ENCODE data around the gene CPE. TPM values are rescaled to one million over a fixed set of nuclear protein-coding genes. Genes with fewer than 3 reads are reported as not detected.

Gene CPE
- polyA plus RNA-seq, 1 donor (not counting 4 experiments of a cell fraction or from before 2014, with no cell fraction given), result 1.9 TPM

- H3K9me3 ChIP-seq (ENCODE audit: control insufficient read depth, low read depth, low read length), result no peaks in the 10 kb centered on the region
- H4K20me1 ChIP-seq (ENCODE audit: control insufficient read depth, extremely low read depth, insufficient read depth, low read length), result no peaks in the 10 kb centered on the region
- H3K9me1 ChIP-seq (ENCODE audit: control insufficient read depth, extremely low read depth, insufficient read depth, low read length), result no peaks in the 10 kb centered on the region
- H2AFZ ChIP-seq (ENCODE audit: control insufficient read depth, low read length), result no peak overlapping the region
- no peaks in the 10 kb centered on the region for H3K4me1 ChIP-seq (ENCODE audit: control insufficient read depth, extremely low read depth, insufficient read depth, low read length)
- H3K27ac ChIP-seq (ENCODE audit: control insufficient read depth, insufficient read depth, low read length), result no peak overlapping the region
- no peak for DNase-seq (ENCODE audit: low read depth, low spot score)
- H3K79me2 ChIP-seq (ENCODE audit: control insufficient read depth, insufficient read depth, low read length), result no peaks in the 10 kb centered on the region
- H3K27me3 ChIP-seq (ENCODE audit: control insufficient read depth, extremely low read depth, insufficient read depth, low read length), result no peaks in the 10 kb centered on the region
- H3K4me3 ChIP-seq (ENCODE audit: control insufficient read depth in 2 of 3, extremely low read depth in 1 of 3, insufficient read depth in 2 of 3, low read depth in 1 of 3, low read length in 3 of 3), result no peak overlapping the region
- no peak overlapping the region for H3K9ac ChIP-seq (ENCODE audit: control insufficient read depth, extremely low read depth, insufficient read depth, low read length)
- no peak overlapping the region for H3K4me2 ChIP-seq (ENCODE audit: control insufficient read depth, extremely low read depth, insufficient read depth, low read depth, low read length)
- no peak for FAIRE-seq
- H3K36me3 ChIP-seq (ENCODE audit: control insufficient read depth in 2 of 2, extremely low read depth in 1 of 2, insufficient read depth in 2 of 2, low read length in 2 of 2), result no peaks in the 10 kb centered on the region
- dilution Hi-C loops (cut with MboI; ENCODE audit: extremely low pct_ligation_motif_present, low sequenced_read_pairs), result no loop called here
- TF ChIP-seq CTCF (optimal IDR thresholded peaks at IDR 0.05 in 1 of 3, IDR thresholded peaks at IDR 0.05 in 1 of 3, conservative IDR thresholded peaks at IDR 0.05 in 1 of 3; ENCODE audit: extremely low read depth in 1 of 3, insufficient read depth in 2 of 3, low read length in 3 of 3), result no peak
These were observed 47.5 kb downstream of the CPE start for GRCh38 chr4:165426331-165426730.

GRCh38 chr4:165426823-165427222 lies 48.0 kb downstream of the CPE start:
- no peak overlapping the region for H3K4me2 ChIP-seq (ENCODE audit: control insufficient read depth, extremely low read depth, insufficient read depth, low read depth, low read length)
- no peaks in the 10 kb centered on the region for H3K79me2 ChIP-seq (ENCODE audit: control insufficient read depth, insufficient read depth, low read length)
- H3K36me3 ChIP-seq (ENCODE audit: control insufficient read depth in 2 of 2, extremely low read depth in 1 of 2, insufficient read depth in 2 of 2, low read length in 2 of 2), result no peaks in the 10 kb centered on the region
- H3K27me3 ChIP-seq (ENCODE audit: control insufficient read depth, extremely low read depth, insufficient read depth, low read length), result no peaks in the 10 kb centered on the region
- no peak overlapping the region for H2AFZ ChIP-seq (ENCODE audit: control insufficient read depth, low read length)
- no peak for DNase-seq (ENCODE audit: low read depth, low spot score)
- H3K9me3 ChIP-seq (ENCODE audit: control insufficient read depth, low read depth, low read length), result no peaks in the 10 kb centered on the region
- no peaks in the 10 kb centered on the region for H4K20me1 ChIP-seq (ENCODE audit: control insufficient read depth, extremely low read depth, insufficient read depth, low read length)
- TF ChIP-seq EZH2 (IDR thresholded peaks at IDR 0.05; ENCODE audit: low read length) (no peak), CTCF (optimal IDR thresholded peaks at IDR 0.05 in 1 of 3, IDR thresholded peaks at IDR 0.05 in 1 of 3, conservative IDR thresholded peaks at IDR 0.05 in 1 of 3; ENCODE audit: extremely low read depth in 1 of 3, insufficient read depth in 2 of 3, low read length in 3 of 3) (no peak)
- peak; percentile 26 for FAIRE-seq
- no peak overlapping the region for H3K27ac ChIP-seq (ENCODE audit: control insufficient read depth, insufficient read depth, low read length)
- no peaks in the 10 kb centered on the region for H3K9me1 ChIP-seq (ENCODE audit: control insufficient read depth, extremely low read depth, insufficient read depth, low read length)
- no peaks in the 10 kb centered on the region for H3K4me1 ChIP-seq (ENCODE audit: control insufficient read depth, extremely low read depth, insufficient read depth, low read length)
- no peak overlapping the region for H3K4me3 ChIP-seq (ENCODE audit: control insufficient read depth in 2 of 3, extremely low read depth in 1 of 3, insufficient read depth in 2 of 3, low read depth in 1 of 3, low read length in 3 of 3)
- no peak overlapping the region for H3K9ac ChIP-seq (ENCODE audit: control insufficient read depth, extremely low read depth, insufficient read depth, low read length)
- dilution Hi-C loops (cut with MboI; ENCODE audit: extremely low pct_ligation_motif_present, low sequenced_read_pairs), result no loop called here

Data from keratinocyte (primary cell).